Right lobe of liver (tissue), 4 donors: Measurements from ENCODE around the gene RHO.

Experiments
- CTCF ChIP-seq, 4 donors: fragments of 200-600 bp in 3 of 4; fragments of 450-650 bp in 1 of 4; IDR thresholded peaks; one replicate each; pipeline versions ENCODE4 v1.5.1 to v1.8.0; 2016 to 2022; ENCODE audit warnings: antibody characterized with exemption in 4 of 4, mild to moderate bottlenecking in 2 of 4
- POLR2A ChIP-seq: fragments of 450-650 bp; IDR thresholded peaks from one replicate; pipeline ENCODE4 v1.6.1; 2017; ENCODE audit warnings: antibody characterized with exemption, mild to moderate bottlenecking
- donor health status: DM: no; HTN: no; CAD: no.
- donor health status: DM: no; HTN: no; CAD: no.
- donor health status: DM: no; HTN: yes; CAD: no.

DNA sequence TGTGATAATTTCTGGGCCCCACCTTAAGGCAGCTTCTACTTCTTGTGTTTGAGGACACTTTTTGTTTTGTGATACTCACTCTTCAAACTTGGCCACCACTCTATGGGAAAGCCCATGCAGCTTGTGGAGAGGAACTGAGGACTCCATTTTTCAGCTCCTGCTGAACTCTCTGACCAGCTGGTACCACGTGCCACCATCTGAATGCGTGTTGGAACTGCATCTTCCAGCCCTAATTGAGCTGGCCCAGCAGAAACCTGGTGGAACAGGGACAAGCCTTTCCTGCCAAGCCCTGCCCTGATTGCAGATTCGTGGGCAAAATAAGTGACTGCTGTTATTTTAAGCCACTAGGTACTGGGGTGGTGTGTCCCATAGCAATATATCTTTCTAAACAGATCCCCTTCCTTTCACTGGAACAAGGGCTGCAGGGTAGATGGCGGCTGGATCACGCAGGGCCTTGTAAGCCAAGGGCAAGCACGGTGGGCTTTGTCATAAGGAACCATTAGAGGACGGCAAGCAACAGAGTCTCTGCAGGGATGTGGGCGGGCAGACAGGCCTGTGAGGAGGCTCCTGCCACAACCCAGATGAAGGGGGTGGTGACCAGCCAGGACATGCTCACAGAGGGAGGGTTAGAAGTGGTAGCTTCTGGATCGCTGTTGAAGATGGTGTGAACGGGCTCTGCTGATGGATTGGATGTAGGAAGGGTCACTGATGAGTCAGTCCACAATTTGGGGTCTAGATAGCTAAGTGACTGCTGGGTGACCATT, 24.0 kb downstream of the RHO start:
- TF ChIP-seq CTCF (IDR thresholded peaks at IDR 0.05) = no peak
- TF ChIP-seq POLR2A = no peak
